SU-DHL-6 (cell line): ENCODE data around the gene TBX6.

Source experiments
- EZH2phosphoT487 ChIP-seq: fragments of 200-600 bp; sonication (generic), shearing (Covaris generic); conservative IDR thresholded peaks from 2 replicates; pipeline ENCODE4 v1.6.1; 2018; ENCODE audit warnings: mild to moderate bottlenecking, antibody characterized with exemption, low read length, moderate library complexity, mixed read lengths
- TF ChIP-seq, protein P1 (sequence below): fragments of 200-600 bp; sonication (generic); IDR thresholded peaks from one replicate; pipeline ENCODE4 v1.5.1; 2017; ENCODE audit warnings: antibody characterized with exemption, mild to moderate bottlenecking, low read length, moderate library complexity; ENCODE audit not compliant: insufficient read depth, poor library complexity, severe bottlenecking

DNA sequence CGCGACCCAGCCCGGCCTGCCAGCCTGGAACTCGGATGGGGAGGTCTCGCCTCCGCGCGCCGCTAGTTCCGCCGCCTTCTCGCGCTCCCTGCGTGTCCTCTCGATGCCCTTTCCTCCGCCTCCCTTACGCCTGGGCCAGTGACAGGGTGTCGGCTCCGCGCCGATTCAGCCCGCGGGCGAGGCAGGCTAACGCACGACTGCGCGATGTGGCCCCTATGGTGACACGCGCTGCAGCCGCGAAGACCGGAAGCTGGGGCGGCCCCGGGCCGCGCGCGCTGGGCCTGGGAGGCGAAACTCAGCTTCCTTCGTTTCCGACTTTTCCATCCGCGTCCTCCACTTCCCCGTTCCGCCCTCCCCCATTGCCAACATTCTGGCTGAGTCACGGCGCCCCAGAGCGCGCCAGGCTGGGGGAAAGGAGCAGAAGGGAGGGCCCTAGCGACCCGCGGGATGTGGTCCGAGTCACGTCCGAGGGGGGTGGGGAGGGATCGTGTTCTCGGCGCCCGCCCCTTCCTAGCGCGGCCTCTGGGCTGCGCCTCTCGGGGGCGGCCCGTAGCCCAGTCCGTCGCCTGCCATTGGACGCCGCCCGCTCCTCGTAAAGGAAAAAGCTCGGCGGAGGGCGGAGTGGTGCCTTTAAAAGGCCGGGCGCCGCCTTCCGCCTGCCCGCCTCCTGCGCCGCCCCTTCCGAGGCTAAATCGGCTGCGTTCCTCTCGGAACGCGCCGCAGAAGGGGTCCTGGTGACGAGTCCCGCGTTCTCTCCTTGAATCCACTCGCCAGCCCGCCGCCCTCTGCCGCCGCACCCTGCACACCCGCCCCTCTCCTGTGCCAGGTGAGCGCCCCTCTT, 26.4 kb downstream of the TBX6 start, which contains the start of gene ALDOA:
- TF ChIP-seq, protein P1, sequence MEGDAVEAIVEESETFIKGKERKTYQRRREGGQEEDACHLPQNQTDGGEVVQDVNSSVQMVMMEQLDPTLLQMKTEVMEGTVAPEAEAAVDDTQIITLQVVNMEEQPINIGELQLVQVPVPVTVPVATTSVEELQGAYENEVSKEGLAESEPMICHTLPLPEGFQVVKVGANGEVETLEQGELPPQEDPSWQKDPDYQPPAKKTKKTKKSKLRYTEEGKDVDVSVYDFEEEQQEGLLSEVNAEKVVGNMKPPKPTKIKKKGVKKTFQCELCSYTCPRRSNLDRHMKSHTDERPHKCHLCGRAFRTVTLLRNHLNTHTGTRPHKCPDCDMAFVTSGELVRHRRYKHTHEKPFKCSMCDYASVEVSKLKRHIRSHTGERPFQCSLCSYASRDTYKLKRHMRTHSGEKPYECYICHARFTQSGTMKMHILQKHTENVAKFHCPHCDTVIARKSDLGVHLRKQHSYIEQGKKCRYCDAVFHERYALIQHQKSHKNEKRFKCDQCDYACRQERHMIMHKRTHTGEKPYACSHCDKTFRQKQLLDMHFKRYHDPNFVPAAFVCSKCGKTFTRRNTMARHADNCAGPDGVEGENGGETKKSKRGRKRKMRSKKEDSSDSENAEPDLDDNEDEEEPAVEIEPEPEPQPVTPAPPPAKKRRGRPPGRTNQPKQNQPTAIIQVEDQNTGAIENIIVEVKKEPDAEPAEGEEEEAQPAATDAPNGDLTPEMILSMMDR: no peak
- no peak for TF ChIP-seq EZH2phosphoT487
